Measurements from ENCODE around the gene PLEKHA8.
A peak's percentile ranks its signal among the peaks of the same experiment; 100 is the strongest.
"Not testable (repeated sequence)": the region's sequence is repeated elsewhere in the genome, so short reads cannot be mapped to it uniquely, and the experiment has no call there.

The PLEKHA8 gene

DNA sequence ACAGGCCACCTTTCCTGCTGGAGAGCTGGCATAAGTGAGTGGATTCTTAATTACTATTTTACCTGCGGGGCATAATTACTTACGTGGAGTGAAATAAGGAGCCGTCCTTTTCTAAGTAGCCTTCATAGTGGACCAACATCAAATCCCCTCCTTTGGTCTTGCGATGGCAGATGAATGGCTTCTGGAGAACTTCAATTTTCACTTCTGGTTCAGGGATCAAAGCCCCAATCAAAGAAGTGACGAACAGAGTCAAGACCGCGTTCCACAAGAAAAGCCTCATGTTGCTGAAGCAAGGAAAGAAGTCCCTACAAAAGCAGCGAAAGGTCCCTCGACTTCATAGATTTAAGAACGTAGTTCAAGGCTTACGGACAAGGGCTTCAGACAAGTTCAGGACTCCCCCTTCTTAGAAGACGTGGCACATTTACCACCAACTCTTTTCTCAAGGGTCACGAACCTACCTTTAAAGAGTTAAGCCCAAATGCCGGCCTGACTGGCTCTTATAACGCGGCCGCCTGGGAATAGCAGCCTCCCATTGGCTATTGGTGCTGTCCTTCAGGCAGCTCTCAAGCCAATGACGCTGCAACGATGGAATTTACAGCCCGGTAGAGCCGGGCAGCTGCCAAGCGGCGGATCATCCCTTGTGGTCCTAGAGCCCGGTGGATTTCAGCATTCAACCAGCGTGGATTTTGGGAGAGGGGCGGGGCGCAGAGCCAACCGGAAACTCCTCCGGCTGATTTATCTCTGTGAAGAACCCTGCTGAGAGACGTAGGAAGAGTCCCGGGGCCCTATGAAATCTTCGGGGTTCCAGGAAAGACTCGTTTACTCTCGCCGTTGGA is 1.8 kb upstream of the PLEKHA8 start, which contains the start of gene FKBP14:
Gene FKBP14 (minus strand): TSS at position 474 of the 836 bp plus-strand sequence. CDS start 194 bp downstream, at position 280.
- peak; percentile 100 for DNase-seq (ENCODE audit: low read depth)

DNA sequence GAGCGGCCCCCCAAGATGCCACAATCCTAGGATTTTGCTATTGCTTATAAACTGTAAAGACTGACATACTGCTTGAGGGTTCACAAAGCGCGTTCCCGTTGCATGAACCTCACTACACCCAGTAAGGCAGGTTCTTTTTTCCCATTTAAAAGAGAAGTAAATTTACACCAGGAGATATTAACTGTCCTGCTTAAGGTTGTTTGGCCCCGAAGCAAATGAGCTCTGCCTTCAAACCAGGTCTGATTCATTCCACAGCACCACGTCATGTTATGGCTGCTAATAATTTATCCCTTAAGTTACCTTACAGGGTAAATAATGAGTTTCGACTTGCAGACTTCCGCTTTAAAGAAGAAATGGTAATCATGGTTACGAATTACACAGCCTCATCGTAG is 1.2 kb upstream of the PLEKHA8 start:
- no peak for DNase-seq (ENCODE audit: low read depth)

DNA sequence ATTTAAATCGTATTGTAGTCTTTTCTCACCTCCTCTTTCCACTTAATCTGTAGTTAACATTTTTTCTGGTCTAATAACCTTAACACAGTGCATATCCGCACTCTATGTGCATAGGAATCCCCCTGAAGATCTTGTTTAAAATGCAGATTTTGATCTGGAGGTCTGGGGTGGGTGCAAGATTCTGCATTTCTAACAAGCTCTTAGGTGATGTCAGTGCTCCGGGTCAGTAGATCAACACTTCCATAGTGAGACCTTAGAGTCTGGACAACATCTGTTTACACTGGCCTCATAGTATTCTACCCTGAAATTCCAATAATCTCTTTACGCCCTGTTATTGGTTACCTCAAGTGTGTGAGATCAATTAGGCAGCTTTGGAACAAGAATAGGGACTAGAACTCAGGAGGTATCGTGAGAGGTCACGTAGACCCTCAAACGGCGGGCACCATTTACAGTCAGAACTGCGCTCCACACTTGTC is 434 bp upstream of the PLEKHA8 start:
- DNase-seq (ENCODE audit: low read depth): no peak

GRCh38 chr7:30028749-30029635 is 780 bp downstream of the PLEKHA8 start:
- DNase-seq (ENCODE audit: low read depth): no peak

- DNase-seq (ENCODE audit: low read depth): no peak
Observed at GRCh38 chr7:30029696-30030095, 1.5 kb downstream of the PLEKHA8 start.

DNA sequence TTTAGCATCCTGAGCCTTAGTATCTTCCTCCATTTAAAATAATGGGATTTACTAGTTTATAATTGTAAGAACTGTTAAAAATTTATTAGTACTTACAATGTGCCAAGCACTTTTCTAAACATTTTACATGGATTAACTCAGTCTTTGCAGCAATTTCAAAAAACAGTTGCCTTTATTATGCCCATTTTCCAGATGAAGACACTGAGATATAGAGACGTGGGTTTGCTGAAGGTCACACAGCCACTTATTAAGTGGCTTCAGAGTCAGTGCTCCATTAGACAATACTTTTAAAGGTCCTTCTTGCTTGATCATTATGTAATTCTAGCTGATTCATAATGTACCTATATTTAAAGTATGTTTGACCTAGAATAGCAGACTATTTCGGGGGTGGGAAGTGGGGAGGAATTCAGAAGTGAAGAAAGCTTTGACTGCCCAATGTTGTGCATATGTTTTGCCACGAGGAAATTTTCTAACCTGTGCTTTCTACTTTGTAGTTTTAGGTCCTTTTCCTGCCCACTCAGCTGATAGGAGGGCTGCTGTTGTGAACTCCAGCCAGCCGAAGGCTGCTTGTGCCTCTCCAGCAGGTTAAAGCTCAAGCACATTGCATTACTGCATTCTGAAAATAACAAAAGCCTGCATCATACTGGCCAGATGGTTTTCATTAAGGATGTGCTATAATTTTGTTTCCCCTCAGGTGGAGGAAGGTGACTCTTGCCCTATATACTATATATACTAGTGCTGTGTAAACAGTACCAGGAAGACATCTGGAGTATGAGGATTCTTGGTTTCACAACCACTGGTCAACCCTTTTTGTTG is 4.3 kb downstream of the PLEKHA8 start:
- DNase-seq (ENCODE audit: low read depth): no peak

- DNase-seq (ENCODE audit: low read depth): no peak
Observed at GRCh38 chr7:30034501-30034900, 6.3 kb downstream of the PLEKHA8 start.

DNA sequence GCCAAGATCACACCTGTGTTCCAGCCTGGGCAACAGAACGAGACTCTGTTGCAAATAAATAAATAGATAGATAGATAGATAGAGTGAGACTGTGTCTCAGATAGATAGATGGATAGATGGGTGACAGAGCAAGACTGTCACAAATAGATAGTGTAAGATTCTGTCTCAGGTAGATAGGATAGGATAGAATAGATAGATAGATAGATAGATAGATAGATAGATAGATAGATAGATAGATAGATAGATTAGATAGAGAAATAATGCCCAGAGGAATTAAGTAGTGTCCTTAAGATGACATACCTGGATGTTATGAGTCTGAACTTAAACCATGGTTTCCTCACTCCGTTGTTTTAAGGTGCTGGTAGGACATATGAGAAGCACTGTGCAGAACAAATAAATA is 8.0 kb downstream of the PLEKHA8 start:
- no peak for DNase-seq (ENCODE audit: low read depth)

- DNase-seq (ENCODE audit: low read depth): no peak
Observed at GRCh38 chr7:30038196-30038980, 10.2 kb downstream of the PLEKHA8 start.

DNA sequence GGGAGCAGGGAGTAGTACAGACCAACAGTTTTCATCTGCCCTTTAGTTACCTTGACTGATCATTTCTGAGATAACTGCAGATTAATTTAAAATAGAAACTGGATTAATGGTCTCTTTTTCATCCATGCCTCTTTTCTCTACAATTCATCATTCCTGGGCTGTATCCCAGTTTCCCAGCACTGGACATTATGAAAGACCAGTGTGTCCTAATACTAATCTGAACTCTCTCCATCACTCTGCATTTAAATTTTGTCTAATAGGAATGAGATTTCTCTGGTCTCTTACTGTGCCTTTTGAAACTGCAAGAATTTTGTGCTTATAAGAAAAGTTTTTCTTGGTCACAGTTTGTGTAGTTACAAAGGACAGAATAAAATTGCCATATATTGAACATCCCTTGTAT is 12.7 kb downstream of the PLEKHA8 start:
- no peak for DNase-seq (ENCODE audit: low read depth)

DNA sequence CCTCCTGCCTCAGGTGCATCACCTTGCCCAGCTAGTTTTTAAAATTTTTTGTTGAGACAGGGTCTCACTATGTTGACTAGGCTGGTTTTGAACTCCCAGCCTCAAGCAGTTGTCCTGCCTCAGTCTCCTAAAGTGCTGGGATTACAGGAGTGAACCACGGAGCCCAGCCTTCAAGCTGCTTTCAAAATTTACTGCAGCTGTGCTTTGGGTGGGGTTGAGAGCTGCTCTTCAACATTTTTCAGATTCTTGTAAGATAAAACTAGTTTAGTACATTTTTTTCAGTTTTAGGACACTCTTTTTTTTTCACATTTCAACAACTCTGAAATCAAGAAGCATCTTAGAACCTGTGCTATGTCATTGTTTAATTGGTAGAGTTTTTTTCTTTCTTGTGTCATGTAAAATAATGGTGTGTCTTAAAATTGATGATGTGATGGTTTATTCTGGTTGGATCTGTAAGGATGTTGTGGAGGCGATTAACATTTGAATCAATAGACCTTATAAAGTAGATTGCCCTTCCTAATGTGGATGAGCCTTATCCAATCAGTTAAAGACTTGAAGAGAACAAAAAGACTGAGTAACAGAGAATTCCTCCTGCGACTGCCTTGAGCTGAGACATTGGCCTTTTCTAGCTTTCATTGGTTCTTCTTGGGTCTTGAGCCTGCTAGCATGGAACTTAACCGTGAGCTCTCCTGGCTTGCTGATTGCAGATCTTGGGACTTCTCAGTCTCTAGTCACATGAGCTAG is 13.5 kb downstream of the PLEKHA8 start:
- DNase-seq (ENCODE audit: low read depth): no peak

GRCh38 chr7:30046127-30046770 is 18.0 kb downstream of the PLEKHA8 start:
- DNase-seq (ENCODE audit: low read depth): no peak

GRCh38 chr7:30047124-30047523 is 18.9 kb downstream of the PLEKHA8 start:
- DNase-seq (ENCODE audit: low read depth): no peak

GRCh38 chr7:30048582-30048981 is 20.4 kb downstream of the PLEKHA8 start:
- no peak for DNase-seq (ENCODE audit: low read depth)

DNA sequence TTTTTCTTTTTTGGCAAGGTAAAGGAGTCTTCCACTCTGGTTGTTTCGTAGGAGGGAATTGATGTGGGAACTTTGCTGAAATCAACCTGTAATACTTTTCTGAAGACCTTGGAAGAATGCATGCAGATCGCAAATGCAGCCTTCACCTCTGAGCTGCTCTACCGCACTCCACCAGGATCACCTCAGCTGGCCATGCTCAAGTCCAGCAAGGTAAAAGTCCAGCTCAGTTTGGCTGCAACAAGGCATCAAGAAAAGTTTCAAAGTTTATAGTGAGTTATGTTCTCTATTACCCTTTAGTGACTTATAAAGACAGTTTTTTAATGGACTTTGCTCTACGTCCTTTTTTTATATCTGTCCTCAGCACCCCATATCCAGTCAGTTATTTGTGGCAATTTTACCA is 21.0 kb downstream of the PLEKHA8 start:
- DNase-seq (ENCODE audit: low read depth): no peak

- no peak for DNase-seq (ENCODE audit: low read depth)
Observed at GRCh38 chr7:30053068-30053467, 24.9 kb downstream of the PLEKHA8 start.

DNA sequence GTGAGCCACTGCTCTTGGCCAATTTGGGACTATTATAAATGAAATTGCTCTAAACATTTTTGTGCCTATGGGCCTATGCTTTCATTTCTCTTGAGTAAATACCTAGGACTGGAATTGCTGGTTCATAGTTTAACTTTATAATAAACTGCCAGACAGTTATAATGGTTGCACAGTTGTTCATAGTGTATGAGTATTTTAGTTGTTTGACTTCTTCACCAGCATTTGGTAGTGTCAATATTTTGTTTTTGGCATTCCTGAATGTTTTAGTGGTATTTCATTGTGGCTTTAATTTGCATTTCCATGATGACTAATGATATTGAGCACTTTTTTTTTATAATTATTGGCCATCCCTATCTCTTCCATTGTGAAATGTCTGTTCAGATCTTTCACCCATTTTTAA is 29.5 kb downstream of the PLEKHA8 start:
- no peak for DNase-seq (ENCODE audit: low read depth)

DNA sequence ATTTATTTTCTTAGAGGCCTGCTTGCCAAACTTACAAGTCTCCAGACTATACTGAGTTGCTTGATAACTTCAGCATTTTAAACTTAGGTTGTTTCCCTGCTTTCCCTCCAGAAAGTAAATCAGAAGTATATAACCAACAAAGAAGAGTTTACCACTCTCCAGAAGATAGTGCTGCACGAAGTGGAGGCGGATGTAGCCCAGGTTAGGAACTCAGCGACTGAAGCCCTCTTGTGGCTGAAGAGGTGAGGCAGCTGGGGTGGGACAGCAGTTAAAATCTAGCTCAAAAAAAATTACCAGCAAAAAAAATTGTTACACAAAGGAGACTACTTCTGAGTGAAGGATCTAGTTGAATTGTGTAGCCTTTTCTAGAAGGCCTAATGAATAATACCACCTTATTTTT is 33.6 kb downstream of the PLEKHA8 start:
- not testable (repeated sequence) for DNase-seq (ENCODE audit: low read depth)

- DNase-seq (ENCODE audit: low read depth): peak; percentile 40
Observed at GRCh38 chr7:30062587-30062986, 34.4 kb downstream of the PLEKHA8 start.

GRCh38 chr7:30065746-30066145 is 37.5 kb downstream of the PLEKHA8 start:
- no peak for DNase-seq (ENCODE audit: low read depth)

All from stromal cell of bone marrow (primary cell).